ENCODE measurements around the gene RAD51C.
"Not testable (repeated sequence)": the region's sequence is repeated elsewhere in the genome, so short reads cannot be mapped to it uniquely, and the experiment has no call there.

Gene RAD51C

GRCh38 chr17:58747674-58748073 lies 55.3 kb downstream of the RAD51C start:
- DNase-seq, result no peak

- DNase-seq, result not testable (repeated sequence)
Observed at GRCh38 chr17:58749627-58750026, 57.2 kb downstream of the RAD51C start.

GRCh38 chr17:58753026-58753425 lies 60.6 kb downstream of the RAD51C start:
- no peak for DNase-seq

DNA sequence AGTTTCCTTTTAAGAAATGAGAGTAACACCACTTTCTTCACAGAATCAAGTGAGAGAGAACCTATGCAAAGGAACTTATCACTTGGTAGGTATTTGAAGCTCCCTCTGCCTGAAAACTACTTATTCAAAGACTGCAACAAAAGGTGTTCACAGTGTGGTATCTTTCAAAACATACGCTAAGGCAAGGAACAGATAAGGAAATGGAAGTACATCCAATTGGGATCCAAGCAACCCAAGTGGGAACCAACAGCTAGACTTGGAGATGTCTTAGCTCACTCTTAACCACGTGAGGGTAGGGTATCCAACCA lies 62.8 kb downstream of the RAD51C start:
- no peak for DNase-seq

DNA sequence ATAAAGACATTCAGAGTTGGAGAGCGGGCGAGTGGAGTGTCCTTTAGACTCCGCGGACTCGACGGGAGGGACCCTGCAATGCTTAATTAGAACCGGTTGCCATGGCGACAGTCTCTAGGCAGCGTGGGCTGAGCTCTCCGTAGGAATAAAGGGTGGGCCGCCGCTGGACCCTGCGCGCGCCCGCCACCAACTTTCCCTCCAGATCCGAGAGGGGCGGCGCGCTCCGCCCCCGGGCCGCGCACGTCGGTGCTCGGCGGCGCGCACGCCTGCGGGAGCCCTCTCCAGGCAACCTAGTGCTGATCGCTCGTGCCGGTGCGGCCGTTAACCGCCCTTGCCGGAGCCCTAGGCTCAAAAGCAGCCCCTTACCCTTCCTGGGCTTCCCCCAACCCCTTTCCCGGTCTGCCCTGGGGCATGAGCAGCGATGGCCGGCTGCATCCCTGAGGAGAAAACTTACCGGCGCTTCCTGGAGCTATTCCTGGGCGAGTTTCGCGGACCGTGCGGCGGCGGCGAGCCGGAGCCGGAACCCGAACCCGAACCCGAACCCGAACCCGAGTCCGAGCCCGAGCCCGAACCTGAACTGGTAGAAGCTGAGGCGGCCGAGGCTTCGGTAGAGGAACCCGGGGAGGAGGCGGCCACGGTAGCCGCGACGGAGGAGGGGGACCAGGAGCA lies 63.3 kb downstream of the RAD51C start, which contains the start of gene PPM1E:
Gene PPM1E (plus strand): TSS at position 278 of the 669 bp plus-strand sequence.
- DNase-seq, result peak; percentile 64

GRCh38 chr17:58756246-58757161 lies 64.1 kb downstream of the RAD51C start:
- DNase-seq, result no peak

- DNase-seq, result no peak
Observed at GRCh38 chr17:58757162-58757613, 64.8 kb downstream of the RAD51C start.

- no peak for DNase-seq
Observed at GRCh38 chr17:58758890-58759289, 66.5 kb downstream of the RAD51C start.

- DNase-seq, result no peak
Observed at GRCh38 chr17:58759522-58759921, 67.1 kb downstream of the RAD51C start.

DNA sequence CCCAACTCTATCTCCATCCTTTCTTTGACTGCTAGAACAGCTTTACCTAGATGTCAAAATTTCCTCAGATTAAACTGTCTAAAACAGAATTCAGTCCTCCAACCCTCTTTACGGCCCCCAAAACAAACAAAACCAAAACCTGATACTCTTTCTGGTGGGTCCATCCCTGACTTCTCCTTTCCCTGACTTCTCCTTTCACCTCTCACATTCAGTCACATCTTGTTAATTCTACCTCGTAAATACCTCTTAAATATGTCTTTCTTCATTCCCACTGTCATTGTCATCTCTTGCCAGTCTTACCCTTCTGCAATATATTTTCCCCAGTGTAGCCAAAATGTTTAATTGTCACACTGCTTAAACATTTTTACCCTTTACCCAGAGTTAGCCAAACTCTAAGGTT lies 67.8 kb downstream of the RAD51C start:
- DNase-seq, result no peak

DNA sequence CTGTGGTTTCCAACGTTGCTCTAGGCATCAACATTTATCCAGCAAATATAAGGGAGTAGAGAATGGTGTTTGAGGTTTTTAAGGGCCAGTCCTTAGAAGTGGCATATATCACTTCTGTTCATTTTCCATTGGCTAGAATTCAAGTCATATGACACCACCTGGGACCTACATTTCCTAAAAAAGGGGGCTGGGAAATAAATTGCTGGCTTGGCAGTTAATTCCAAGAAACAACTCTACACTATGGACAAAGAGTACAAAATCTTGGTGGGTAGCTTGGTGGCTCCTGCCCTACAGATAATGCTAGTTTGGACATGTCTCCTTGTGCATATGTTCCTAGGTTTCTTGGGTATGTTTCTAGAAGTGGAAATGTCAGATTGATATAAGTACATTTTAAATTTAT lies 70.9 kb downstream of the RAD51C start:
- DNase-seq, result no peak

DNA sequence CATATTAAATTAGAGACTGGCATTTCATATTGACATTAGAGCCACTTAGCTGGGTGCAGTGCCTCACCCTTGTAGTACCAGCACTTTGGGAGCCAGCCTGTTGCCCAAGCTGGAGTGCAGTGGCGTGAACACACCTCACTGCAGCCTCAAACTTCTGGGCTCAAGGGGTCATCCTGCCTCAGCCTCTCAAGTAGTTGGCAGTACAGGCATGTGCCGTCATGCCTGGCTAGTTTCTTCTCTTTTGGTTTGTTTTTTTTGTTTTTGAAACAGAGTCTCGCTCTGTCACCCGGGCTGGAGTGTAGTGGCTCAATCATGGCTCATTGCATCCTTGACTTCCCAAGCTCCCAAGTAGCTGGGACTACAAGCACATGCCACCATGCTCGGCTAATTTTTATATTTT lies 72.0 kb downstream of the RAD51C start:
- DNase-seq, result no peak

DNA sequence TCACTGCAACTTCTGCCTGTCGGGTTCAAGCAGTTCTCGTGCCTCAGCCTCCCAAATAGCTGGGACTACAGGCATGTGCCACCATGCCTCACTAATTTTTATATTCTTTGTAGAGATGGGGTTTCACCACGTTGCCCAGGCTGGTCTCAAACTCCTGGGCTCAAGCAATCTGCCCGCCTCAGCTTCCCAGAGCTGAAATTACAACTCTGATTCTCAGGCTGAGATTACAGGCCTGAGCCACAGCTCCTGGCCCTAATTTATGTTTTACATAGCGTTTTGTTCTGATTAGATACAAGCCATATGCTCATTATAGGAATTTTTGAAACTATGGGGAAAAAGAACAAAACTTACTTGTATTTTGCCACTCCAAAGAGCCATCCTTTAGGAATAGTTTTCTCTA lies 86.1 kb downstream of the RAD51C start:
- DNase-seq, result not testable (repeated sequence)

DNA sequence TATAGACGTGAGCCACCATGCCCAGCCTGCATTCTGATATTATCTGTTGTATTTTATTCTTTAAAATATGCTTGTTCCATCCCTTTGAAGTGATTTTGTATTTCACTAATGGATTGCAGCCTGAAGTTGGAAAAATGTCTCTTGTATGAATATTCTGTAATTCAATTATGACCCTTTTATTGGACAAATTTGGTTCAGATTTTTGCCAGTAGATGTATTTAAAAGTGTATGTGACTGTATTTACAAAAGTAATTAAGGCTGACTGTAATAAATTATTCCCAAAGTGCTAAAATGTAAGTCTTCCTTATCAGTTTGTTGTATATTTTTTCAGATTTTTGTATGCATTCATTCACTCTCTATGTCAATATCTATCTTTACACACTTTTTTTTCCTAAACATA lies 87.0 kb downstream of the RAD51C start:
- DNase-seq, result no peak

- no peak for DNase-seq
Observed at GRCh38 chr17:58783380-58783779, 91.0 kb downstream of the RAD51C start.

DNA sequence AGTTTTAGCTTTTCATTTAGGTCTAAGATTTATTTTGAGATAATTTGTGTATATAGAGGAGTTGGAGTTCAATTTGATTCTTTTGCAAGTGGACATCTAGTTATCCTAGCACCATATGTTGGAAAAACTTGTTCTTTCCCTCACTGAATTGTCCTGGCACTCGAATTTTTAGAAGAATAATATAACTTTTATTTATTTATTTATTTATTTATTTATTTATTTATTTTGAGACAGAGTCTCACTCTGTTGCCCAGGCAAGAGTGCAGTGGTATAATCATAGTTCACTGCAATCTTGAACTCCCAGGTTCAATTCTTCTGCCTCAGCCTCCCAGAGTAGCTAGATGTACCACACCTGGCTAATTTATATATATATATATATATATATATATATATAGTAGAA lies 92.7 kb downstream of the RAD51C start:
- no peak for DNase-seq

Data from T1000 (cell line).